Astrocyte of the cerebellum (primary cell): ENCODE data around the gene LRRC42.

Source experiments
- DNase-seq: peaks from one replicate; pipeline ENCODE4 v3.0.0-alpha.2; 2011; ENCODE audit warnings: low read depth
- H3K4me3 ChIP-seq: 2 replicates; pipeline ENCODE4 v1.5.1; 2011; ENCODE audit warnings: mild to moderate bottlenecking, low read depth, low read length, moderate library complexity
- in situ Hi-C: cut with HindIII; loops from 2 replicates; pipeline ENCODE4 v1.10.0; 2017; ENCODE audit warnings: low sequenced_read_pairs
- TF ChIP-seq, protein P1 (sequence below): IDR thresholded peaks from 2 replicates; pipeline ENCODE4 v1.5.1; 2012; ENCODE audit warnings: low read length, low read depth, moderate library complexity, mild to moderate bottlenecking; ENCODE audit errors: missing control alignments

The LRRC42 gene

DNA sequence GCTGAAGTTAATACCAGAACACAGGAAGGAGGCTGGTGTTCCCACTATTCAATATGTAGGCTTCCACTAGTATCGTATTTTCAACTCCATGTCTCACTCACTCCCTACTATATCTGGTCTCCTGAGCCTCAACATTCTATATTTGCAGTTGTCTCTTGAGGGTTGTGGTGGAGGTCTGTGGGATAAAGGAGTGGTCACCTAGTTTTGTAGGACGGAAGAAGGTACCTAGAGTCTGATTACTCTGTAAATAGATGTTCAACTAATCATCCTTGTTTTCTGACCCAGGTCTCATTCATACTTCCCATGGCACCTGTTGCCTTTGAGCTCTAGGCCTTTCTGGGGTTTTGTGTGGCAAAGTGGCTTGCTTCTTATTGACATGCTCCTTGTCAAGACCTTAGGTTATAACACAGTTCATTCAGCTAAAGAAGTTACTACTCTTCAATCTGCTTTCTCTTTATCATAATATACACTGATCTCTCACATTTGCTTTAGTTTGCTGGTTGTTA lies 18.7 kb upstream of the LRRC42 start:
- in situ Hi-C loops, result no loop called here
- DNase-seq, result no peak
- TF ChIP-seq, protein P1, sequence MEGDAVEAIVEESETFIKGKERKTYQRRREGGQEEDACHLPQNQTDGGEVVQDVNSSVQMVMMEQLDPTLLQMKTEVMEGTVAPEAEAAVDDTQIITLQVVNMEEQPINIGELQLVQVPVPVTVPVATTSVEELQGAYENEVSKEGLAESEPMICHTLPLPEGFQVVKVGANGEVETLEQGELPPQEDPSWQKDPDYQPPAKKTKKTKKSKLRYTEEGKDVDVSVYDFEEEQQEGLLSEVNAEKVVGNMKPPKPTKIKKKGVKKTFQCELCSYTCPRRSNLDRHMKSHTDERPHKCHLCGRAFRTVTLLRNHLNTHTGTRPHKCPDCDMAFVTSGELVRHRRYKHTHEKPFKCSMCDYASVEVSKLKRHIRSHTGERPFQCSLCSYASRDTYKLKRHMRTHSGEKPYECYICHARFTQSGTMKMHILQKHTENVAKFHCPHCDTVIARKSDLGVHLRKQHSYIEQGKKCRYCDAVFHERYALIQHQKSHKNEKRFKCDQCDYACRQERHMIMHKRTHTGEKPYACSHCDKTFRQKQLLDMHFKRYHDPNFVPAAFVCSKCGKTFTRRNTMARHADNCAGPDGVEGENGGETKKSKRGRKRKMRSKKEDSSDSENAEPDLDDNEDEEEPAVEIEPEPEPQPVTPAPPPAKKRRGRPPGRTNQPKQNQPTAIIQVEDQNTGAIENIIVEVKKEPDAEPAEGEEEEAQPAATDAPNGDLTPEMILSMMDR, result no peak
- no peak overlapping the region for H3K4me3 ChIP-seq

DNA sequence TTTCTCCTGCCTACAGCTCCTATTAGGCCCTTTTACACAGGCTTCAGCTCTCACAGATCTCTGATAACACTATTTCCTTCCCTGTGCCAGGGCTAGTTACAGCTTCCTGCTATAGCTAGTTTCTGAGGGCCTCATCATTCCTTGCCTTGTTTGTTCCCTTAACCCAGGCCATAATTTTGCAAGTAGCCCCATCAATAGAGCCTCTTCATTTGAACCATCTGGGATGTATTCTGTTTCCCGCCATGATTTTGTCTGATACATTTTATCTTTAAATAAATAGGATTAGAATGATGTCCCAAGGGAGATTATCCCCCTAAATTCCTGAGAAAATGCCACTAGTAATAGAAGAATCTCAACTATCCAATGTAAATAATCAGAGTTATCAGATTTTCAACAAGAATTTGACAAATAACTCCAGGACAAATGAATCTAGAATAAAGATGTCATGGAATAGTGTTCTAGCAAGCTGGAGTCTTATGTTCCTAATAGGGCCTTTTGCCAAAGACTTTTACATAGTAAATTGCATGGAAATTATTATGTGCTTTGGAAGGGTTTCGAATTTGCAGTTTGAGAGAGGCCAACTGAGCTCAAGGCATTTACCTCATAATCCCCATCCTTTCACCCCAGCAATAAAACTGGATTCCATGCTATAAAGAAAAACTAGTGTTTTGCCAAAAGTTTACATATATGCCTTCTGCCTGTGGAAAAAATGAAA lies 16.7 kb upstream of the LRRC42 start:
- no peak overlapping the region for H3K4me3 ChIP-seq
- DNase-seq, result no peak
- TF ChIP-seq, protein P1, result no peak
- in situ Hi-C loops, result no loop called here

DNA sequence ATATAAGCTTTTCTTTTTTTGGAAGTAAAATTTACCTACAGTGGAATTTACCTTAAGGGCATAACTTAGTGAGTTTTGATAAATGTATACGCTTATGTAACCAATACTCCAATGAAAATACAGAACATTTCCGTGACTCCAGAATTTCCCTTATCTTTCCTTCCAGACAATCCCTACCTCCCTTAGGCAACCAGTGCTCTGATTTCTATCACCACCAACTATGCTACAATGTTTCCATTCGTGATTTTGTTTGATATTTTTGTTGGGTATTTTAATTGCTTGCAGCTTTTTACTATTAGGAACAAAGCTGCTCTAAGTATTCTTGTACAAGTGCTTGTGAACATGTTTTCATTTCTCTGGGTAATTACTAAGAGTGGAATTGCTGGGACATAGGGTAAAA lies 15.2 kb upstream of the LRRC42 start:
- in situ Hi-C loops, result no loop called here
- H3K4me3 ChIP-seq, result no peak overlapping the region
- TF ChIP-seq, protein P1, result no peak
- DNase-seq, result no peak

DNA sequence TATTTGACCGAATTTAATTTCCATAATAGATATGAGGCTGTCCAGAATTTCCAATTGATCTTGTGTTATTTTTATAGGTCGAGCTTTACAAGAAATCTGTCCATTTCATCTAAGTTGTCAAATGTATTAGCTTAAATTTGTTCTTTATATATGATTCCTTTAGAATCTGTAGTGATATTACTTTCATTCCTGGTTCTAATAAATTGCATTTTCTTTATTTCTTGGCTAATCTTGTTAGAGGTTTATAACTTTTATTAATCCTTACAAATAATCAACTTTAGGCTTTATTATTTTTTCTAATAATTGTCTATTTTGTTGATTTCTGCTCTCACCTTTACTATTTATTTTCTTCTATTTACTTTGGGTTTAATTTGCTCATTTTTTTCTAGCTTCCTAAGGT lies 14.6 kb upstream of the LRRC42 start:
- no peak overlapping the region for H3K4me3 ChIP-seq
- in situ Hi-C loops, result no loop called here
- TF ChIP-seq, protein P1, result no peak
- no peak for DNase-seq

DNA sequence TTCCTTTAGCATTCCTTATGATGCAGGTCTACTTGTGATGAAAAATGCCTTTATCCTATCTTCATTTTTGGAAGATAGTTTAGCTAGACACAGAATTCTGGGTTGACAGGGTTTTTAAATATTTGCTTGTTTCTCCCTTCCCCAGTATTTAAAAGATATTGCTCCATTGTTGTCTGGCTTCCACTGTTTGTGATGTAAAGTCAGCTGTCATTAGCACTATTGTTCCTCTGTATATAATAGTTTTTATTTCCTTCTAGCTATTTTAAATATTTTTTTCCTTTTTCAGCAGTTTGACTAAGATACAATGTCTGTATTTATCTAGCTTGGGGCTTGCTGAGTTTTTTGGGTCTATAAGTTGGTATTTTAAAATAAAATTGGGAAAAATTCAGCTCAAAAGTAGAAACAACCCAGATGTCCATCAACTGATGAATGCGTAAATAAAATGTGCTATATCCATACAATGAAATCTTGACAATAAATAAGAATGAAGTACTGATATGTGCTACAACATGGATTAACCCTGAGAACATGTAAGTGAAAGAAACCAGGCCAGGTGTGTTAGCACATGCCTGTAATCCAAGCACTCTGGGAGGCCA lies 11.9 kb upstream of the LRRC42 start:
- DNase-seq, result no peak
- in situ Hi-C loops, result no loop called here
- TF ChIP-seq, protein P1, result no peak
- H3K4me3 ChIP-seq, result no peak overlapping the region

DNA sequence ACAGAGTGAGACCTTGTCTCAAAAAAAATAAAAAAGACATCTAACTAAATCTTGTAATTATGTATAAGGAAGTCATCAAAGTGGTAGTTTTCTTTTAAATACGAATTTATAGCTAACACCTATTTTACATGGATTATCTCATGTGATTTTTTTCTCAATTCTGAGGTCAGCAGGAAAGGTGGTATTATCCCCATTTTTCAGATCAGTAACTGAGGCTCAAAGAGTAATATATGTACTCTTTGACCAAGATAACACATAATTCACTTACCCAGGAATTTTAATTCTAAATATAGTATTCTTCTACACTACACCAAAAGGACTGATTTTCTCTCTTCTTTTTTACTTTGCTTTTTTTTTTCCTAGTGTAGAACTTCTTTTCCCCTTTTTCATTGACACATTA lies 9.7 kb upstream of the LRRC42 start:
- TF ChIP-seq, protein P1, result no peak
- in situ Hi-C loops, result no loop called here
- DNase-seq, result no peak
- H3K4me3 ChIP-seq, result no peak overlapping the region
